Measurements from ENCODE around the gene C3.
"Not testable (repeated sequence)": the region's sequence is repeated elsewhere in the genome, so short reads cannot be mapped to it uniquely, and the experiment has no call there.

Gene C3

DNA sequence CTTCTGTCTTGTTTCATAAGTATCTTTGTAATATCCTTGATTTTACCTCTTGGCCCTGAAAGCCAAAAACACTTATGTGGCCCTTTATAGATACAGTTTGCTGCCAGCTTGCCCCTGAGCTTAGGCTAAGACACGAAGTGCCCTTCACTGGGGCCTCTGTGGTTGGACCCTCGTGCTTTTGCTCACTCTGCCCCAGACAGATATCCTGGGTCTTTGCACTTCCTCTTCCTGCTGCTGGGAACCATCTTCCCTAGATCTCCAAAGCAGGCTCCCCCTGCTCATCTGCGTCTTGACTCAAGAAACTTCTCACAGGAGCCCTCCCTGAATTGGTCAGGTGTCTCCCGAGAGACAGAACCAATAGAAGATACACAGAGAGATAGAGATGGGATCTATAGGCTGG is 48.5 kb downstream of the C3 start:
- no peak for DNase-seq (ENCODE audit: low read depth in 1 of 2, low spot score in 1 of 2)
- in situ Hi-C loops (cut with HindIII; ENCODE audit: low pct_unique_long_range_greater_than_20kb, low sequenced_read_pairs): no loop called here
- TF ChIP-seq JUND (IDR thresholded peaks at IDR 0.05; ENCODE audit: low read depth): no peak

DNA sequence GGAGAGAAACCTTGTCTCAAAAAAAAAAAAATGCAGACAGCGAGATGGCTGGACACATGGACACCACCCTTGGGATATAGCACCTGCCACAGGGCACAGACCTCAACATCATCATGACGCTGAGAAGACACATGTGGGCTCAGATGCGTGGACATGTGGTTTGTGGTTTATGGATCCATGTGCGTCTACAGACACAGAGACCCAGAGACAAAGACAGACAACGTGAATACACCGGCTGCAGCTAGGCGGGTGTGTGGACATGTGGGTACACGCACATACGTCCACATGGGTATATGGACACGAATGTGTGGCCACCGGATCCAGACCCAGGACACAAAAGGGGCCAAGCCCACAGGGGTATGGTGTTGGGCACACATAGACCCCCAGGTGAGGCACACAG is 51.8 kb downstream of the C3 start:
- TF ChIP-seq JUND (IDR thresholded peaks at IDR 0.05; ENCODE audit: low read depth): no peak
- no peak for DNase-seq (ENCODE audit: low read depth in 1 of 2, low spot score in 1 of 2)
- in situ Hi-C loops (cut with HindIII; ENCODE audit: low pct_unique_long_range_greater_than_20kb, low sequenced_read_pairs): no loop called here

DNA sequence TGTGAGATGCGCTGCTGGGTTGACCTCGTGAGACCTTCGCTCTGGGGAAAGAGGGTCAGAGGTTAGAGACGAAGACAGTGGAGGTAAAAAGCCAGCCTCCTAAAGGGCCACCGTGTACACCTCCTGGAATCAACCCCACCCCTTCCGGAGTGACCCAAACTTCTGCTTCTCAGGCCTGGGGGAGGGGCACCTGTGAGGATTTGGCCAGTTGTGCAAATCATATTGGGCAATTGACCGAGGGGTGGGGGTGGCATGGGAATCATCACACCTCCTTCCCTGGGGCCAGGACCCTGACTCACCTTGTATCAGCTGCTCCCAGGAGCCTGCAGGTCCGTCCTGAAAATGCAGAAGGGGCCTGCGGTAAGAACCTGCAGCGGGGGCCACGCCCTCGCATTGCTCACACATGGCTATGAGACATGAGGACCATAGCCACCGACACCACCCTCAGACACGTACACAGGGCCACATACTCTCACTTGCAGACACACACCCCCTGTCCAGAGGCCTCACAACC is 53.3 kb downstream of the C3 start:
- DNase-seq (ENCODE audit: low read depth in 1 of 2, low spot score in 1 of 2): no peak
- TF ChIP-seq JUND (IDR thresholded peaks at IDR 0.05; ENCODE audit: low read depth): no peak
- in situ Hi-C loops (cut with HindIII; ENCODE audit: low pct_unique_long_range_greater_than_20kb, low sequenced_read_pairs): no loop called here

DNA sequence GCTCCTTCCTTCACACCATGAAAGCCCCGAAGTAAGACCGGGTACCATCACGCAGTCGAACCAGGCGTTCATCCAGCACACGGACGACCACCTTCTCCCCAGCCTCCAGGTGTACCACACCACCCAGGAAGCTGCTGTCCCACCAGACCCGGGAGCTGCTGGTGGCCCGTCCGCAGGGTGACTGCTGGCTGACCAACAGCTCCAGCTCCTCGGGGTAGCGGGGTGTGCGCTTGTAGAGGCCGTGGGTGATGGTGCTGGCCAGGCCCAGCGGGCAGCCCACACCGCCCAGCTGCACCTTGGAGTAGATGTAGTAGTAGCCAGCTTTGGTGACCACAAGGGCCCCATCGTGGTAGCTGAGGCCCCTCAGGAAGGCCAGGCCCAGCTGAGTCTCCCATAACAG is 55.5 kb downstream of the C3 start:
- TF ChIP-seq JUND (IDR thresholded peaks at IDR 0.05; ENCODE audit: low read depth): no peak
- in situ Hi-C loops (cut with HindIII; ENCODE audit: low pct_unique_long_range_greater_than_20kb, low sequenced_read_pairs): no loop called here
- DNase-seq (ENCODE audit: low read depth in 1 of 2, low spot score in 1 of 2): no peak

DNA sequence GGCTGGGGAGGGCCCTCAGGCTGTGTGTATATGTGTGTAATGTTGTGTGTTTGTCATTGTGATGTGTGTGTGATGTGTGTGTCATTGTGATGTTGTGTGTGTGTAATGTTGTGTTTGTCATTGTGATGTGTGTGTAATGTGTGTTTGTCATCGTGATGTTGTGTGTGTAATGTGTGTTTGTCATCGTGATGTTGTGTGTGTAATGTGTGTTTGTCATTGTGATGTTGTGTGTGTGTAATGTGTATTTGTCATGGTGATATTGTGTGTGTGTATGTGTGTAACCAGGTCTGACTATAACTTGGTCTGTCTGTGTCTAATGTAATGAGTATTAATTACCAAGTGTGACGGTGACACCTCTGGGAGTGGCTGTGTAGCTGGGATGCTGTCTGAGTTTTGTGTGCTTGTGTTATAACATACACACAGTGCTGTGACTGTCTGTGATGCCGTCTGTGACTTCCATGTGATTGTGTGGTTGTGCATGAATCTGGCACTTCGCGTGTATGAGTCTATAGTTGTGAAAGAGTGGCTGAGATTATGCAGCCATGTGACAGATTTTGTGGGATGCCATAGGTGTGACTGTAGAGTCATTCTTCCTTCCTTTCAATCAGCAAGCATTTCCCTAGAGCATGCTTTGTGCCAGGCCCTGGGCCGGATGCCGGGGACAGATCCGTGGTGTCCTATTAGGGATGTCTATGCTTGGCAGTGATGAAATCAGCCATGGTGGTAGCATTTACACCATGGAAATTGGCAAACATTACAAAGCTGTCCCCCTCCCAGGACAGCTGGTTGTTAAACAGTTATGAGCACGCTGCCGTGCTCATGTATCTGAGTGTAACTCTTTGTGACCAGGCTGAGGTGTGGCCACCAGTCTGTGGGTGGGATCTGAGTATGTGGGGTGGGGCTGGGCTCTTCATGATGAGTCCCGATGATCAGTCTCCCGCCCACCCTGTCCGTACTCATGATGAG is 56.9 kb downstream of the C3 start:
- DNase-seq (ENCODE audit: low read depth in 1 of 2, low spot score in 1 of 2): no peak
- TF ChIP-seq JUND (IDR thresholded peaks at IDR 0.05; ENCODE audit: low read depth): no peak

DNA sequence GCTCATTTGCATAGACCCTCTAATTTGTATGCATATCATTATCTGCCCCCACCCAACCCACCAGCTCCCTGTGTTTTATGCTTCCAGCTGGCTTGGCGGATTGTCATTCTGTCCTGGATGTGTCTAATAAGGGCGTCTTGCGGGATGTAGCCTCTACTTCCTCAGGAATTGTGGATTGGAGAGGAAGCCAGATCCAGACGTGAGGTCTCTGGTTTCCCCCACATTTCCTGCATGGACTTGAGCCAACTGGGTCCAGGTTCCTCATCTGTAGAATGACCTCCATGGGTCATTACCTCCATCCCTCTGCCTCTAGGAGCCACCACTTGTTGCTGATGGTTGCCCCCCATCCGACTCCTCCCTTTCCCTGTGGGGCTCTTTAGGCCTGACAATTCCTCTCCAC is 57.7 kb downstream of the C3 start:
- no peak for TF ChIP-seq JUND (IDR thresholded peaks at IDR 0.05; ENCODE audit: low read depth)
- no peak for DNase-seq (ENCODE audit: low read depth in 1 of 2, low spot score in 1 of 2)
- in situ Hi-C loops (cut with HindIII; ENCODE audit: low pct_unique_long_range_greater_than_20kb, low sequenced_read_pairs): no loop called here

More for the DNA sequence above, 56.9 kb downstream of the C3 start:
- in situ Hi-C loops (cut with HindIII; ENCODE audit: low pct_unique_long_range_greater_than_20kb, low sequenced_read_pairs): no loop called here

GRCh38 chr19:6661509-6662244 is 58.8 kb downstream of the C3 start:
- DNase-seq (ENCODE audit: low read depth in 1 of 2, low spot score in 1 of 2); in situ Hi-C loops (cut with HindIII; ENCODE audit: low pct_unique_long_range_greater_than_20kb, low sequenced_read_pairs): not testable (repeated sequence)

GRCh38 chr19:6660930-6661329 is 59.5 kb downstream of the C3 start:
- no peak for TF ChIP-seq JUND (IDR thresholded peaks at IDR 0.05; ENCODE audit: low read depth)
- in situ Hi-C loops (cut with HindIII; ENCODE audit: low pct_unique_long_range_greater_than_20kb, low sequenced_read_pairs): no loop called here
- DNase-seq (ENCODE audit: low read depth in 1 of 2, low spot score in 1 of 2): no peak

DNA sequence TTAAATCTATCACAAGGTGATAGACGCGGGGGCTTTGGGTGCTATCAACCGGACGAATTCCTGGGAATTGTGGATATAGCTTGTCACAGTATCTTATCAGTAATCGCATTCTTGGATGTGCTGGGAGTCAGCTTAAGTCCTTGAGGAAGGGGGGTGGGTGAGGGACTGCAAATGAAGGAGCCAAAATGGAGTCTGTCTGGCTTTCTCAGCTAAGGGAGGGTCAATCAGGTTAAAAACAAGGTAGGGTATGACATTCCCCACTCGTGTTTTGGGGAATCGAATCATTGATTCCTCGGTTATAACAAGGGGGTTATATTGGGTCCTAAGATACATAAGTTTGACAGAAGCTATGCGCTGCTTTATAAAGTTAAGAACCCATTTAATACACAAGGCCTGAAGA is 64.1 kb downstream of the C3 start:
- DNase-seq (ENCODE audit: low read depth in 1 of 2, low spot score in 1 of 2); in situ Hi-C loops (cut with HindIII; ENCODE audit: low pct_unique_long_range_greater_than_20kb, low sequenced_read_pairs): not testable (repeated sequence)

GRCh38 chr19:6654347-6655310 is 65.8 kb downstream of the C3 start:
- in situ Hi-C loops (cut with HindIII; ENCODE audit: low pct_unique_long_range_greater_than_20kb, low sequenced_read_pairs): no loop called here
- DNase-seq (ENCODE audit: low read depth in 1 of 2, low spot score in 1 of 2): no peak
- no peak for TF ChIP-seq JUND (IDR thresholded peaks at IDR 0.05; ENCODE audit: low read depth)

GRCh38 chr19:6652805-6653094 is 67.7 kb downstream of the C3 start:
- no peak for TF ChIP-seq JUND (IDR thresholded peaks at IDR 0.05; ENCODE audit: low read depth)
- in situ Hi-C loops (cut with HindIII; ENCODE audit: low pct_unique_long_range_greater_than_20kb, low sequenced_read_pairs): no loop called here
- DNase-seq (ENCODE audit: low read depth in 1 of 2, low spot score in 1 of 2): no peak

Measured in T47D (cell line).